Uterus (tissue), 2 donors: Measurements from ENCODE around the gene ADAP1.

Experiments used
- CTCF ChIP-seq, 4 experiments: fragments of 200-600 bp in 2 of 4; fragments of 450-650 bp in 2 of 4; sonication (generic) in 2 of 4; IDR thresholded peaks; one replicate each; pipeline ENCODE4 v1.5.1; 2016 to 2019; ENCODE audit warnings: antibody characterized with exemption in 4 of 4, mild to moderate bottlenecking in 2 of 4, moderate library complexity in 1 of 4
- POLR2A ChIP-seq, 2 donors: fragments of 450-650 bp; IDR thresholded peaks; one replicate each; pipeline ENCODE4 v1.6.1; 2016; ENCODE audit warnings: antibody characterized with exemption in 2 of 2, mild to moderate bottlenecking in 1 of 2, moderate library complexity in 1 of 2

- TF ChIP-seq CTCF (IDR thresholded peaks at IDR 0.05), result peak in 3 of 4 experiments; percentile 9 to 36 (median 33)
- no peak for TF ChIP-seq POLR2A (IDR thresholded peaks at IDR 0.05)
Observed at GRCh38 chr7:954330-955238, at the start of gene ADAP1.
